GM18520 (cell line): ENCODE measurements around the gene EXOC6.
"Not testable (repeated sequence)": the region's sequence is repeated elsewhere in the genome, so short reads cannot be mapped to it uniquely, and the experiment has no call there.

Experiments used
- ATAC-seq: cut with Tn5 transposase; IDR thresholded peaks from one replicate; pipeline ENCODE4 v1.9.1; 2021; ENCODE audit not compliant: unreplicated experiment

EXOC6 gene

DNA sequence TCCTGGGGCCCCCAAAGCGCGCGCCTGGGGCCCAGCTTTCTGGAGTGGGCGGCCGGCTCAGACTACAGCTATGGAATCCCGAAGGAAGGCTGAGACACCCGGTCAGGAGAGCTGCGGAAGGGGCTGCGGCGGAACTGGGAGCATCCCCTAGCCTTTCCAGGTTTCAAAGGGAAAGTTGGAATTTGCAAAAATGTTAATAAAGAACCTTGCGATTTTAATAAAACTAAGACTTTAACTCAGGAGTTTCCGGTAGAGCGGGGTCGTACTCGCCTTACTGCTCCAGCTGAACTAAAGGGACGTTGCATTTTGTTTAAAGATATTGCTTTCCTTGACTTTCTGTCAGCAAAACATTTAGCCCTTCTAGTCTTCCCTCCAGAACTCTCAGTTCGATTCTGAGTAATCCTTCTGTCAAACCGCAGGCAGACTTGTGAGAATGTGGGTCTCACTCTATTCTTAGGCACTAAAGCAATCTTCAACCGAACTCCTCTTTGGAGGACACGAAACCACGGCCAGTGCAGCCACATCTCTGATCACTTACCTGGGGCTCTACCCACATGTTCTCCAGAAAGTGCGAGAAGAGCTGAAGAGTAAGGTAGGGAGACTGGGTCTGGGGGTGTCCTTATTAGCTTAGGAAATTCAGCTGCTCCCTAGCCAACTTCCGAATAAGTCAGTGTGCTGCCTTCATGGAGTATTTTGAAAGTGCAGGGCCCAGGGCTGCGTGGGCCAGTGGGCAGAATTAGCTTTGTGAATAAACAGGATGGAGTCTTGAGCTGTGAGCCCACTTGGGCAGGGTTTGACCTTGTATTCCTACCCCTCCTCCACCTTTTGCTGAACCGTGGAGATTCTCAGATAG, 227.3 kb downstream of the EXOC6 start:
- ATAC-seq: no peak

DNA sequence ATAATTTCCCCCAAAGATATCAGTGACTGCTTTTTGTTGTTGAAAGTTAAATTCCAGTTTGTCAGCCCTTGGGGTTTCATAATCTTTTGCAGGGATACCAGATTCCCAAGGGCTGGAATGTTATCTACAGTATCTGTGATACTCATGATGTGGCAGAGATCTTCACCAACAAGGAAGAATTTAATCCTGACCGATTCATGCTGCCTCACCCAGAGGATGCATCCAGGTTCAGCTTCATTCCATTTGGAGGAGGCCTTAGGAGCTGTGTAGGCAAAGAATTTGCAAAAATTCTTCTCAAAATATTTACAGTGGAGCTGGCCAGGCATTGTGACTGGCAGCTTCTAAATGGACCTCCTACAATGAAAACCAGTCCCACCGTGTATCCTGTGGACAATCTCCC, 228.6 kb downstream of the EXOC6 start:
- no peak for ATAC-seq

GRCh38 chr10:93077860-93078337, 229.6 kb downstream of the EXOC6 start:
- no peak for ATAC-seq

DNA sequence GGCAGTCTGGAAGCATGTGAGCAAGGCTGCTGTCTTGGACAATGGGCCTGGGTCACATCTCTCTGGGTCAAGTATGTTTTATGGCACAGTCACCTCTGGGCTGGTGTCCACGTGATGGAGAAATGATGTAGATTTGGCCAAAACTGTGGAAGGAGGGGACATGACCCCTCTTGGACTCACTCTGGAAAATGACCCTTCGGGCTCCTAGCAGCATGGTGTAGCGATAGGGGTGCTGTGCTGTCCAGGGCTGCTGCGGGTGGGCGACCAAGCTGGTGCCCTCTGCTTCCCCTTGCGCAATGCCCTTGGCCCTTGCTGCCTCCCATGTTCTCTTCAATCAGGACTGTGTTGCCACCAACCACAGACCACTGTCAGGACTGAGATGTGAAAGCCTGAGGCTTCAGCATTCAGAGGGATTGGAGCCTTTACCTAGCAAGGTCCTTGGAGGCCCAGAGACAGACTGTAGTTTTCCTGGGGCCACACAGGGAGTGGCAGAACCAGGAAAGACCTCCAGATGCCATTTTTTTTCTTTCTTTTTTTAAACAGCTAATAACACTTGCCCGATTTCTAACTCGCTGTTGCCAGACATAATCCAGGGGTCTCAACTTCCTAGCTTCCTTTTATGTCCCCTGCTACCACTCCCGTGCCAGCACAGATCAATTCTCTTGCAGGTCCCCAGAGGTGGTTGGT, 231.5 kb downstream of the EXOC6 start:
- ATAC-seq: no peak

DNA sequence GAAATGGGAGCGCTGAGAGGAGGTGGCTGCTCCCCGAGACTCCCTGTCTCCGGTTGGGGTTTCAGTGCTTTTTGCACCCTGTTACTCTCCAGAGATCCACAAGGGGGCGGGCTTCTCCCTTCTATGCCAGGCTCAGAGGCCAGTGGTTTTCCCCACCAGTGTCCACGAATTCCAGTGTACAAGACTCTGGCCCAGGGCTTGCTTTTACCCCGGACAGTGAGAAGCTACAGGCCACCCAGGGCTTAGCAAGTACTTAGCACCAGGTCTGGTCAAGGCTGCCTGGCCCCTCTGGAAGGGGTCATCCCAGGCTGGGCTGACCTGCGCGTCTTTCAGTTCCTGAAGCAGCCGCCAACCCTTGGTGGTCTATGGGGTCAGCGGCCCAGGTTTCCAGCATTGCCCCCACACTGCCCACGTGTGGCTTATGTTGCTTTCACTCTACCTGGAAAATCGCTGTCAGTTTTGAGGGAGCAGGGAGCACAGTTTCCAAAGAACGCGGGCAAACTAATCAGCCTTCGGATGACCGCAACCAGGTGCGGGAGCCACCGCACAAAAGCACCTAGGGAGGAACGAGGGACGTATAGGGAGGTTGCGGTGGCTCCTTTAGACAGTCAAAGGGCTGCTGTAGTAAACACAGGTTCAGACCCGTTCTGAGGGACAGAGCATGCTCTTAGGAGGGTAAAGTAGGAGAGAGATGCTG, 232.2 kb downstream of the EXOC6 start:
- no peak for ATAC-seq

DNA sequence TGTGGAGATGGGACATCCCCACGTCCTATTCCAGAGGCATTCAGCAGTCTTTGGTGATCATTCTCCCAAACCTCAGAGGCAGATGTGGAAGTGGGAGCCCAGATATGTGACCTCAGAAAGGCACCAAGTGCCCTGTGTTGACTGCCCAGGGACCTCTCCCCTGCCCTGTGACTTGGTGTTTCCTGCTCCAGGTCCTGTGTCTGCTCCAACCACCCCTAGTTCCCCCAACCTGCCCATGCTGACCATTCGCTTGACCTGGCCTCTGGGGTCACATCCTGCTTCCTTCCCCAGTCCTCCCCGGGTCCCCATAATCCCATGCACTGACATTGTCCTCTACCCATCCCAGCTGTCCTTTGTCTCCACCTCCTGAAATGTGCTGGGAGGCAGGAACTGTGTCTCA, 233.0 kb downstream of the EXOC6 start:
- no peak for ATAC-seq

DNA sequence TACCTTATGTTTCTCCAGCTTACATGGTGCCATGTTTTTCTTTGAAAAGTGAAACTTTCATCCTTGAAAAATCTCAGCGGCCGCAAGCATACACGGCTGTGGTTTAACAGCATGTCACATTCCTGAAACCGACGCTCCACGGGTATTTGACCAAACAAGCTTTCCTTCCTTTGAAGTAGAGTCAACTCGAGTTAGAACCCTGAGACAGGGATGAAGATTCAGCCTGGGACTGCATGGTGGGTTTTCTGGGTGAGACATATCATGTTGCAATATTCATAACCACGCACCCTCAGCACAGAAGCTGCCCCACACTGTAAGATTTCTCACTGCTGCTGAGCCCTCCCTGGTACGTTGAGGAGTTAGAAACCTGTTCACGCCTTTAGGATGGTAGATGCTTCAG, 233.5 kb downstream of the EXOC6 start:
- no peak for ATAC-seq

DNA sequence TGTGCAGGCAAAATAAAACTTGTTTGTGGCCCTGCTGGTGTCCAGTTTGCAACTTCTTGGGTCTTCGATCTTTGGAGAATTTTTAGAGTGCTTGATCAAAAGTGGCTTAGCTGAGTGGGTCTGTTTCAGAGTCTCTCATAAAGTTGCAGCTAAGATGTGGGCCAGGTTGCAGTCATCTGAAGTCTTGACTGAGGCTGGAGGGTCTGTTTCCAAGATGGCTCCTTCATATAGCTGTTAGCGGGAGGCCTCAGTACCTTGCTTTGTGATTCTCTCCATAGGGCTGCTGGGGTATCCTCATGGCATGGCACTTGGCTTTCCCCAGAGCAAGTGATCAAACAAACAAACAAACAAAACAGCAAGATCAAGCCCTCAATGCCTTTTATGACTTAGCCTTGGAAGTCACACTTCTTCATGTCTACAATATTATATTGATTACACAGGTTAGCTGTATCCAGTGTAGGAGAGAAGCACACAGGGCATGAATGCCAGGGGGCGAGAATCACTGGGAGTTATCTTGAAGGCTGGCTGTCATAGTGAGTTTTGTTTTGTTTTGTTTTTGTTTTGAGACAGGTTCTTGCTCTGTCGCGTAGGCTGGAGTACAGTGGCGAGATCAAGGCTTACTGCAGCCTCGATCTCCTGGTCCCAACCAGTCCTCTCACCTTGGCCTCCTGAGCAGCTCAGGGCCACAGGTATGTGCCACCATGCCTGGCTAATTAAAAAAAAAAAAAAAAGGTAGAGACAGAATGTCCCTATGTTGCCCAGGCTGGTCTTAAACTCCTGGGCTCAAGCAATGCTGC, 235.6 kb downstream of the EXOC6 start:
- ATAC-seq: no peak

DNA sequence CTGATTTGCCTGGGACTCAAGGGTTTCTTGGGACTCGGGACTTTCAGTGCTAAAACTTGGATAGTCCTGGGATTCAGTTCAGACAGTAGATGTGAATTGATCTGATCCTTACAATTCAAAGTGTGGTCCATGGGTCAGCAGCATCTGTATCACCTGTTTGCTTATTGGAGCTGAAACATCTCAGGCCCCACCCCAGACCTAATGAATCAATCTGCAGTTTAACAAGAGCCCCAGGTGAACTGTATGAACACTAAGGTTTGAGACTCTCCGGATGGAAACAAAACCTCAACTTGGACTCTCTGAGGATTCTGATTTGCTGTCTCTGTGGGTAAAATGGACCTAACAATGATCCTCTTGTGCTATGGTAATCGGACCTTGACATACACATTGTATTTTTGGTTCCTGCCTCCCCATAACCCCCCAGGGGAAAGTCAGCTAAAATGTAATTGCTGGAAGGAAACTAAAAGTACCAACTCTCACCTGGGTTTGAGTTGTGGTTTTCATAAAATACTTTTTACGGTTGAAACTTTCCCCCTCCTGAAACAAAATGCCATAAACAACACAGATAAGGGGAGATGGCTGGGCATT, 237.0 kb downstream of the EXOC6 start:
- ATAC-seq: no peak

DNA sequence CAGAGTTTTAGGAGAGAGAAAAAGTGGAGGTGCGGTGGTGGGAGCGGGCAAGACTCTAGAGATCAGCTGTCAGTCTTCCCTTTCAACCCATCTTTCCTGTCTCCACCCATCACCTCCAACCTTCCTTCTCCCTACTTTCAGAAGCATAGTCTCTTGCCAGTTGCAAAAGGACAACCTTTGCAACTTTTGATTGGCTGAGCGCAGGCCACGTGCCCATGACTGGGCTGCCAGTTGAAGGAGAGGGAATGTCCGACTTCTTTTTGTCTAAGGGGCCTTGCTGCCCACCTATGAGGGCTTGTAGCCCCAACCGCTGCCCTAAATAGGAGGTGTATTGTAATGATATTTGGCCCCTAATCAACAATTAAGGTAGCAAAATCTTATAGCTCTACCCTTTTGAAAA, 238.0 kb downstream of the EXOC6 start:
- no peak for ATAC-seq

- no peak for ATAC-seq
These were observed 239.5 kb downstream of the EXOC6 start for GRCh38 chr10:93087846-93088245.

DNA sequence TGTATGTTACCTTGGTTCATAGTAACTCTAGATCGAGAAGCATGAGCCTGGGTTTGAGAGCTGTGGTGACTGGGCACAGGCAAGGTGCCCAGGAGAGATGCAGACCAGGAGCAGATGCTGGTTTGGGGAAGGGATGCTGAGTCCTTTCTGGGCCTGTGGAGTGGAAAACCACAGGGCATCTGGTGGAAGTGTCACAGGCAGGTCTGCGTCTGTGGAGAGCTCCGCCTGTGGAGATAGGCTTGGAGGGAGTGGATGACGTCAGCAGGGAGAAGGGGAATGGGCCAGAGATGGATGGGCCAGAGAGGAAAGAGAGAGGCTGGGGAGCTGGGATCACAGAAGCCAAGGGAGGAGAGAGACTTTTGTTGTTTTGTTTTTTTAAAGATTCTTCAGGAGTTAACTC, 240.1 kb downstream of the EXOC6 start:
- no peak for ATAC-seq

DNA sequence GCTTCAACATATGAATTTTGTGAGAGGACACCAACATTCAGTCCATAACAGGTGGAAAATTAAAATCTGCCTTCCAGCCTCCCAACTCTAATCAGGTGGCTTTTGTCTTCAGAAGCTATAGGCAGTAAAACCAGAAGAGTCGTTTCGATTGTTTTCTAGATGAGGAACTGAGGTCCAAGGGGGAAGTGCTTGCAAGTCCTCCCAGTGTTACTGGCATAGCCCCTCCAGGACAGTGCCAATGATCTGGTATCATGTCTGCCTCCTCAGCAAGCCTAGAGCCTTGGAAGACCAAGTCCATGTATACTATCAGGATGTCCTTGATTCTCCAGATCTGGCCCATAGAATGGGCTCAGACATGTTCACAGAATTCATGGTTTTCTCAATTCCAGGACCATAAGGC, 242.3 kb downstream of the EXOC6 start:
- no peak for ATAC-seq

DNA sequence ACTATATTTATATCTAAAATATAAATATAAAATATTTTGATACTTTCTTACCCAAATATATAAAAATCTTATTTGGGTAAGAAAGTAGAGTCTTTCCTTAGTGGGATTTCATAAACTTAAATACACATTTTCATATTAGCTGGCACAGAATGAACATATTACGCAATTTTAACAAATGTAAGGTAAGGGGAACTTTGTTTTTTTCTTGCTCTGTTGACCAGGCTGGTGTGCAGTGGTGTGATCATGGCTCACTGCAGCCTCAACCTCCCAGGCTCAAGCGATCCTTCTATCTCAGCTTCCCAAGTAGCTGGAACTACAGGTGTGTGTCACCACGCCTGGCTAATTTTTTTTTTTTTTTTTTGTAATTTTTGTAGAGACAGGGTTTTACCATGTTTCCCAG, 243.6 kb downstream of the EXOC6 start:
- ATAC-seq: no peak

DNA sequence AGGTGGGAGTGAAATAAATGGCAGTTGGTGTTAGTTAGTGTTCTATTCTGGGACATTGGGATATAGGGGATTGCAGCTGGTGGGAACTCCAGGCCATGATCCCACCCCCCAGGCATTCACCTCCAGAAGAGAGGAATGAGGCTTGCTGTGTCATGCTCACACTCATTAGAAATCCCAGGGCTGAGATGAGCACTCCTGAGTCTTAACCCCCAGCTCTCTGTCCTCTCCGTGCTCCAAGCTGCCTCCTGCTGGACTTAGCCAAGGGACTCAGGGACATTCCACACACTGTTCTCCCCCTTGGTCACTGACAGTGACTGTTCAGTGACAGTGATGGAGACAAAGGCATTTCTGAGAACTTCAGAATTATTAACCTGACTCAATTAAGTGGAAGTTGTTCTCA, 246.9 kb downstream of the EXOC6 start:
- no peak for ATAC-seq

- no peak for ATAC-seq
These were observed 248.6 kb downstream of the EXOC6 start for GRCh38 chr10:93096901-93097300.

- no peak for ATAC-seq
These were observed 249.1 kb downstream of the EXOC6 start for GRCh38 chr10:93097386-93097785.

GRCh38 chr10:93098816-93099215, 250.5 kb downstream of the EXOC6 start:
- no peak for ATAC-seq

DNA sequence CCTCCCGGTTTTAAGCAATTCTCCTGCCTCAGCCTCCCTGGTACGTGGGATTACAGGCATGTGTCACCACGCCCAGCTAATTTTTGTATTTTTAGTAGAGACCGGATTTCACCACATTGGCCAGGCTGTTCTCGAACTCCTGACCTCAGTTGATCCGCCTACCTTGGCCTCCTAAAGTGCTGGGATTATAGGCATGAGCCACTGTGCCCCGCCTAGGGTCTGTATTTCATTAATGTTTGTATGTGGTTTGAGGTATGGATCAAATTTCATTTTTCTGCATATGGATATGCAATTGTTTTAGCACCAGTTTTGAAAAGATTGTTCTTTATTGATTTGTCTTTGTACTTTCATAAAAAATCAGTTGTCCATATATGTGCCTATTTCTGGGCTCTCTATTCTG, 251.3 kb downstream of the EXOC6 start:
- ATAC-seq: no peak

DNA sequence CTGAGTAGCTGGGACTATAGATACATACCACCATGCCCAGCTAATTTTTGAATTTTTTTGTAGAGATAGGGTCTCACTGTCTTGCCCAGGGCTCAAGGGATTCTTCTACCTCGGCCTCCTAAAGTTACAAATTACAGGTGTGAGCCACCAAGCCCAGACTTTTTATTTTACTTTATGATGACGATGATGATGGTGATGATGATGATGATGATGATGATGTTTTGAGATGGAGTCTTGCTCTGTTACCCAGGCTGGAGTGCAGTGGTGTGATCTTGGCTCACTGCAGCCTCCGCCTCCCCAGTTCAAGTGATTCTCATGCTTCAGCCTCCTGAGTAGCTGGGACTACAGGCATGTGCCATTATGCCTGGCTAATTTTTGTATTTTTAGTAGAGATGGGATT, 252.8 kb downstream of the EXOC6 start:
- not testable (repeated sequence) for ATAC-seq

- no peak for ATAC-seq
These were observed 255.6 kb downstream of the EXOC6 start for GRCh38 chr10:93103953-93104352.
